Measurements from ENCODE around the gene PUM1. TPM values are rescaled to one million over a fixed set of nuclear protein-coding genes. Genes with fewer than 3 reads are reported as not detected.
A peak's percentile ranks its signal among the peaks of the same experiment; 100 is the strongest.

PUM1 gene
- total and polyA plus RNA-seq, 9 donors, result 36.3 to 125 (median 112) TPM

GRCh38 chr1:31110846-31111245 lies 45.3 kb upstream of the PUM1 start:
- no peak overlapping the region for H3K27ac ChIP-seq
- no peak for DNase-seq
- TF ChIP-seq POLR2A (IDR thresholded peaks at IDR 0.05) (no peak), EP300 (IDR thresholded peaks at IDR 0.05) (no peak), CTCF (IDR thresholded peaks at IDR 0.05) (no peak)
- no peaks in the 10 kb centered on the region for H3K27me3 ChIP-seq
- intact Hi-C loops (cut with DNase I), result no loop called here
- H3K4me1 ChIP-seq (ENCODE audit: insufficient read depth), result no peaks in the 10 kb centered on the region
- H3K4me3 ChIP-seq, result no peak overlapping the region
- no peaks in the 10 kb centered on the region for H3K9me3 ChIP-seq
- H3K36me3 ChIP-seq, result no peaks in the 10 kb centered on the region
- WGBS, 3 donors, result 88 to 91% (median 89%) methylated on average over 7 of the region's 7 CpGs

GRCh38 chr1:31108861-31109260 lies 43.3 kb upstream of the PUM1 start:
- Histone ChIP-seq H3K9me3 (no peaks in the 10 kb centered on the region), H3K27ac (no peak overlapping the region), H3K4me1 (ENCODE audit: insufficient read depth) (no peaks in the 10 kb centered on the region), H3K27me3 (no peaks in the 10 kb centered on the region), H3K4me3 (no peak overlapping the region), H3K36me3 (no peaks in the 10 kb centered on the region)
- WGBS, 3 donors, result 90 to 95% (median 93%) methylated on average over 5 of the region's 5 CpGs
- DNase-seq, result no peak
- TF ChIP-seq CTCF (IDR thresholded peaks at IDR 0.05) (no peak), POLR2A (IDR thresholded peaks at IDR 0.05) (no peak), EP300 (IDR thresholded peaks at IDR 0.05) (no peak)
- intact Hi-C loops (cut with DNase I), result no loop called here

- Histone ChIP-seq H3K27me3 (no peaks in the 10 kb centered on the region), H3K4me1 (ENCODE audit: insufficient read depth) (peaks cover 4% of the 10 kb centered on the region), H3K36me3 (no peaks in the 10 kb centered on the region), H3K4me3 (no peak overlapping the region), H3K27ac (no peak overlapping the region), H3K9me3 (no peaks in the 10 kb centered on the region)
- no peak for DNase-seq
- intact Hi-C loops (cut with DNase I), result no loop called here
- 89 to 95% (median 93%) methylated on average over 8 of the region's 8 CpGs for WGBS, 3 donors
- no peak for TF ChIP-seq CTCF (IDR thresholded peaks at IDR 0.05)
- no peak for TF ChIP-seq EP300 (IDR thresholded peaks at IDR 0.05)
- no peak for TF ChIP-seq POLR2A (IDR thresholded peaks at IDR 0.05)
Observed at GRCh38 chr1:31105646-31106045, 40.1 kb upstream of the PUM1 start.

GRCh38 chr1:31102501-31102950 lies 37.0 kb upstream of the PUM1 start:
- Histone ChIP-seq H3K27ac (no peak overlapping the region), H3K36me3 (no peaks in the 10 kb centered on the region), H3K4me1 (ENCODE audit: insufficient read depth) (peaks cover 6% of the 10 kb centered on the region), H3K27me3 (no peaks in the 10 kb centered on the region), H3K4me3 (no peak overlapping the region), H3K9me3 (no peaks in the 10 kb centered on the region)
- TF ChIP-seq POLR2A (IDR thresholded peaks at IDR 0.05) (no peak), EP300 (IDR thresholded peaks at IDR 0.05) (no peak), CTCF (IDR thresholded peaks at IDR 0.05) (no peak)
- DNase-seq, result peak in 1 of 5 donors; percentile 13
- 31 to 53% (median 42%) methylated on average over 5 of the region's 5 CpGs for WGBS, 3 donors
- intact Hi-C loops (cut with DNase I), result no loop called here
